C4-2B (cell line): ENCODE results near the gene MOAP1.
"Not testable (repeated sequence)": the region's sequence is repeated elsewhere in the genome, so short reads cannot be mapped to it uniquely, and the experiment has no call there.

Experiments used
- ZFX ChIP-seq: fragments of 450-650 bp; IDR thresholded peaks from 2 replicates; pipeline ENCODE4 v1.6.1; 2017
- TF ChIP-seq, protein P1 (sequence below): fragments of 450-650 bp; conservative IDR thresholded peaks from 2 replicates; pipeline ENCODE4 v1.5.1; 2017; ENCODE audit warnings: mild to moderate bottlenecking

DNA sequence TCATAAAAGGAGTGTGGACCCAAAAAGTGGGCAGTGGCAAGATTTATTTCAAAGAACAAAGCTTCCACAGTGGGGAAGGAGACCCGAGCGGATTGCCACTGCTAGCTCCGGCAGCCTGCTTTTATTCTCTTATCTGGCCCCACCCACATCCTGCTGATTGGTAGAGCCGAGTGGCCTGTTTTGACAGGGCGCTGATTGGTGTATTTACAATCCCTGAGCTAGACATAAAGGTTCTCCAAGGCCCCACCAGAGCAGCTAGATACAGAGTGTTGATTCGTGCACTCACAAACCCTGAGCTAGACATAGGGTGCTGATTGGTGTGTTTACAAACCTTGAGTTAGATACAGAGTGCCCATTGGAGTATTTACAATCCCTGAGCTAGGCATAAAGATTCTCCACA lies 15.1 kb downstream of the MOAP1 start:
- TF ChIP-seq, protein P1, sequence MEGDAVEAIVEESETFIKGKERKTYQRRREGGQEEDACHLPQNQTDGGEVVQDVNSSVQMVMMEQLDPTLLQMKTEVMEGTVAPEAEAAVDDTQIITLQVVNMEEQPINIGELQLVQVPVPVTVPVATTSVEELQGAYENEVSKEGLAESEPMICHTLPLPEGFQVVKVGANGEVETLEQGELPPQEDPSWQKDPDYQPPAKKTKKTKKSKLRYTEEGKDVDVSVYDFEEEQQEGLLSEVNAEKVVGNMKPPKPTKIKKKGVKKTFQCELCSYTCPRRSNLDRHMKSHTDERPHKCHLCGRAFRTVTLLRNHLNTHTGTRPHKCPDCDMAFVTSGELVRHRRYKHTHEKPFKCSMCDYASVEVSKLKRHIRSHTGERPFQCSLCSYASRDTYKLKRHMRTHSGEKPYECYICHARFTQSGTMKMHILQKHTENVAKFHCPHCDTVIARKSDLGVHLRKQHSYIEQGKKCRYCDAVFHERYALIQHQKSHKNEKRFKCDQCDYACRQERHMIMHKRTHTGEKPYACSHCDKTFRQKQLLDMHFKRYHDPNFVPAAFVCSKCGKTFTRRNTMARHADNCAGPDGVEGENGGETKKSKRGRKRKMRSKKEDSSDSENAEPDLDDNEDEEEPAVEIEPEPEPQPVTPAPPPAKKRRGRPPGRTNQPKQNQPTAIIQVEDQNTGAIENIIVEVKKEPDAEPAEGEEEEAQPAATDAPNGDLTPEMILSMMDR, result not testable (repeated sequence)
- TF ChIP-seq ZFX, result not testable (repeated sequence)
